Measurements from ENCODE around the gene ANKRD63.

- no peak for TF ChIP-seq EZH2 (IDR thresholded peaks at IDR 0.05; ENCODE audit: low read length)
- no peak for TF ChIP-seq CTCF (optimal IDR thresholded peaks at IDR 0.05 in 1 of 3, IDR thresholded peaks at IDR 0.05 in 1 of 3, conservative IDR thresholded peaks at IDR 0.05 in 1 of 3; ENCODE audit: extremely low read depth in 1 of 3, insufficient read depth in 2 of 3, low read length in 3 of 3)
Observed at GRCh38 chr15:40322531-40323238, 39.8 kb upstream of the ANKRD63 start.

Data from keratinocyte (primary cell).